ENCODE measurements around the gene TJAP1. TPM values are rescaled to one million over a fixed set of nuclear protein-coding genes. Genes with fewer than 3 reads are reported as not detected.

TJAP1 gene
- total RNA-seq, 1 donor from 2014 or later, result 30.9 TPM

GRCh38 chr6:43500921-43501320, 23.6 kb downstream of the TJAP1 start:
- Mint-ChIP-seq H3K4me1 (ENCODE audit: low read depth, unreplicated experiment) (peaks cover 7% of the 10 kb centered on the region), H3K27me3 (ENCODE audit: unreplicated experiment) (peaks cover 4% of the 10 kb centered on the region), H3K4me3 (ENCODE audit: unreplicated experiment) (no peak overlapping the region), H3K9me3 (ENCODE audit: unreplicated experiment) (peaks cover 1% of the 10 kb centered on the region), H3K27ac (ENCODE audit: unreplicated experiment) (peak overlapping the region; percentile 35), H3K36me3 (ENCODE audit: unreplicated experiment) (no peaks in the 10 kb centered on the region)
- TF ChIP-seq CTCF (IDR thresholded peaks at IDR 0.05; ENCODE audit: partially characterized antibody, unreplicated experiment), result no peak
- DNase-seq, result no peak

GRCh38 chr6:43502666-43503065, 25.3 kb downstream of the TJAP1 start:
- H3K4me3 Mint-ChIP-seq (ENCODE audit: unreplicated experiment), result no peak overlapping the region
- no peak overlapping the region for H3K27ac Mint-ChIP-seq (ENCODE audit: unreplicated experiment)
- H3K27me3 Mint-ChIP-seq (ENCODE audit: unreplicated experiment), result peaks cover 8% of the 10 kb centered on the region
- TF ChIP-seq CTCF (IDR thresholded peaks at IDR 0.05; ENCODE audit: partially characterized antibody, unreplicated experiment), result no peak
- DNase-seq, result no peak
- peaks cover 1% of the 10 kb centered on the region for H3K9me3 Mint-ChIP-seq (ENCODE audit: unreplicated experiment)
- H3K4me1 Mint-ChIP-seq (ENCODE audit: low read depth, unreplicated experiment), result peaks cover 4% of the 10 kb centered on the region
- no peaks in the 10 kb centered on the region for H3K36me3 Mint-ChIP-seq (ENCODE audit: unreplicated experiment)

GRCh38 chr6:43503443-43503842, 26.1 kb downstream of the TJAP1 start:
- Mint-ChIP-seq H3K4me1 (ENCODE audit: low read depth, unreplicated experiment) (peaks cover 3% of the 10 kb centered on the region), H3K36me3 (ENCODE audit: unreplicated experiment) (no peaks in the 10 kb centered on the region), H3K27me3 (ENCODE audit: unreplicated experiment) (peaks cover 10% of the 10 kb centered on the region), H3K27ac (ENCODE audit: unreplicated experiment) (peak overlapping the region; percentile 19), H3K4me3 (ENCODE audit: unreplicated experiment) (no peak overlapping the region), H3K9me3 (ENCODE audit: unreplicated experiment) (peaks cover 1% of the 10 kb centered on the region)
- TF ChIP-seq CTCF (IDR thresholded peaks at IDR 0.05; ENCODE audit: partially characterized antibody, unreplicated experiment), result no peak
- DNase-seq, result no peak

GRCh38 chr6:43504756-43505593, 27.6 kb downstream of the TJAP1 start:
- Mint-ChIP-seq H3K27me3 (ENCODE audit: unreplicated experiment) (peaks cover 16% of the 10 kb centered on the region), H3K4me3 (ENCODE audit: unreplicated experiment) (no peak overlapping the region), H3K36me3 (ENCODE audit: unreplicated experiment) (no peaks in the 10 kb centered on the region), H3K4me1 (ENCODE audit: low read depth, unreplicated experiment) (peaks cover 9% of the 10 kb centered on the region), H3K9me3 (ENCODE audit: unreplicated experiment) (peaks cover 7% of the 10 kb centered on the region), H3K27ac (ENCODE audit: unreplicated experiment) (no peak overlapping the region)
- DNase-seq, result no peak
- TF ChIP-seq CTCF (IDR thresholded peaks at IDR 0.05; ENCODE audit: partially characterized antibody, unreplicated experiment), result no peak

- DNase-seq, result no peak
These were observed 28.3 kb downstream of the TJAP1 start for GRCh38 chr6:43505718-43506117.

More at GRCh38 chr6:43505718-43506117, 28.3 kb downstream of the TJAP1 start:
- no peak overlapping the region for H3K27ac Mint-ChIP-seq (ENCODE audit: unreplicated experiment)
- H3K4me1 Mint-ChIP-seq (ENCODE audit: low read depth, unreplicated experiment), result peaks cover 9% of the 10 kb centered on the region
- no peaks in the 10 kb centered on the region for H3K36me3 Mint-ChIP-seq (ENCODE audit: unreplicated experiment)
- no peak overlapping the region for H3K4me3 Mint-ChIP-seq (ENCODE audit: unreplicated experiment)
- peaks cover 16% of the 10 kb centered on the region for H3K27me3 Mint-ChIP-seq (ENCODE audit: unreplicated experiment)
- peaks cover 8% of the 10 kb centered on the region for H3K9me3 Mint-ChIP-seq (ENCODE audit: unreplicated experiment)
- TF ChIP-seq CTCF (IDR thresholded peaks at IDR 0.05; ENCODE audit: partially characterized antibody, unreplicated experiment), result no peak

All from glutamatergic neuron (in vitro differentiated cells).